Activated naive CD8-positive, alpha-beta T cell treated with anti-CD3 and anti-CD28 coated beads, Interleukin-2, amount 50 U/mL, for 24 hours (primary cell): ENCODE data around the gene OR2T33.
A peak's percentile ranks its signal among the peaks of the same experiment; 100 is the strongest.
"Not testable (repeated sequence)": the region's sequence is repeated elsewhere in the genome, so short reads cannot be mapped to it uniquely, and the experiment has no call there.

Experiments
- ATAC-seq: fragments of 150-1000 bp; cut with Tn5 transposase; one replicate; pipeline ENCODE4 v1.10.0; 2021
- DNase-seq: peaks from one replicate; pipeline ENCODE4 v3.0.0; 2021
- H3K27ac Mint-ChIP-seq: one replicate; pipeline ENCODE4 v1.8.0; 2021; ENCODE audit warnings: mild to moderate bottlenecking, mixed read lengths
- H3K27me3 Mint-ChIP-seq: one replicate; pipeline ENCODE4 v1.8.0; 2021; ENCODE audit warnings: mixed read lengths
- H3K36me3 Mint-ChIP-seq: one replicate; pipeline ENCODE4 v1.8.0; 2021; ENCODE audit warnings: low read depth, mixed read lengths
- H3K4me1 Mint-ChIP-seq: one replicate; pipeline ENCODE4 v1.8.0; 2021; ENCODE audit warnings: mixed read lengths
- H3K4me3 Mint-ChIP-seq: one replicate; pipeline ENCODE4 v1.8.0; 2021; ENCODE audit warnings: mild to moderate bottlenecking, moderate library complexity, mixed read lengths
- H3K9me3 Mint-ChIP-seq: one replicate; pipeline ENCODE4 v1.8.0; 2021; ENCODE audit warnings: mixed read lengths

OR2T33 gene

GRCh38 chr1:248277876-248278275 is at the start of gene OR2T33:
Gene OR2T33 (minus strand): TSS chr1:248277976. CDS start chr1:248273814, 4,162 bp downstream.
- Mint-ChIP-seq H3K4me1 (no peaks in the 10 kb centered on the region), H3K27me3 (no peaks in the 10 kb centered on the region), H3K36me3 (no peaks in the 10 kb centered on the region), H3K4me3 (no peak within 1 kb of the TSS), H3K9me3 (no peaks in the 10 kb centered on the region), H3K27ac (no peak within 1 kb of the TSS)
- no peak for ATAC-seq
- DNase-seq = no peak

- no peak within 1 kb of the TSS for H3K4me3 Mint-ChIP-seq
- H3K9me3 Mint-ChIP-seq = peaks cover 5% of the 10 kb centered on the region
- H3K27me3 Mint-ChIP-seq = peaks cover 5% of the 10 kb centered on the region
- H3K4me1 Mint-ChIP-seq = no peaks in the 10 kb centered on the region
- DNase-seq = no peak
- H3K36me3 Mint-ChIP-seq = no peaks in the 10 kb centered on the region
- H3K27ac Mint-ChIP-seq = no peak within 1 kb of the TSS
- no peak for ATAC-seq
Observed at GRCh38 chr1:248324468-248324867, 46.7 kb upstream of the OR2T33 start, which contains the start of gene OR2M7. Gene OR2M7 (minus strand): TSS chr1:248324568. CDS start chr1:248324568, 0 bp downstream.

- Mint-ChIP-seq H3K36me3 (peaks cover 4% of the 10 kb centered on the region), H3K4me1 (no peaks in the 10 kb centered on the region), H3K27ac (no peak overlapping the region)
Observed at GRCh38 chr1:248316796-248317195, 39.0 kb upstream of the OR2T33 start.

GRCh38 chr1:248306740-248307139 is 29.0 kb upstream of the OR2T33 start:
- H3K4me3 Mint-ChIP-seq, H3K27ac Mint-ChIP-seq, H3K9me3 Mint-ChIP-seq, H3K36me3 Mint-ChIP-seq, H3K4me1 Mint-ChIP-seq, DNase-seq, H3K27me3 Mint-ChIP-seq, ATAC-seq: not testable (repeated sequence)

More at GRCh38 chr1:248316796-248317195, 39.0 kb upstream of the OR2T33 start:
- DNase-seq (no peak), ATAC-seq (no peak)
- Mint-ChIP-seq H3K27me3 (peaks cover 11% of the 10 kb centered on the region), H3K4me3 (no peak overlapping the region), H3K9me3 (peaks cover 19% of the 10 kb centered on the region)

GRCh38 chr1:248306103-248306502 is 28.3 kb upstream of the OR2T33 start:
- no peaks in the 10 kb centered on the region for H3K27me3 Mint-ChIP-seq
- H3K9me3 Mint-ChIP-seq = no peaks in the 10 kb centered on the region
- H3K4me3 Mint-ChIP-seq = no peak overlapping the region
- H3K4me1 Mint-ChIP-seq = no peaks in the 10 kb centered on the region
- ATAC-seq (no peak), DNase-seq (no peak)
- H3K27ac Mint-ChIP-seq = no peak overlapping the region
- no peaks in the 10 kb centered on the region for H3K36me3 Mint-ChIP-seq

GRCh38 chr1:248305672-248306071 is 27.9 kb upstream of the OR2T33 start:
- H3K4me1 Mint-ChIP-seq, ATAC-seq, H3K36me3 Mint-ChIP-seq, H3K4me3 Mint-ChIP-seq, DNase-seq, H3K27me3 Mint-ChIP-seq, H3K27ac Mint-ChIP-seq, H3K9me3 Mint-ChIP-seq: not testable (repeated sequence)

- H3K27me3 Mint-ChIP-seq = no peaks in the 10 kb centered on the region
- H3K4me1 Mint-ChIP-seq = no peaks in the 10 kb centered on the region
- ATAC-seq (no peak), DNase-seq (no peak)
- H3K4me3 Mint-ChIP-seq = no peak within 1 kb of the TSS
- peaks cover 9% of the 10 kb centered on the region for H3K9me3 Mint-ChIP-seq
- no peak within 1 kb of the TSS for H3K27ac Mint-ChIP-seq
- no peaks in the 10 kb centered on the region for H3K36me3 Mint-ChIP-seq
Observed at GRCh38 chr1:248303324-248303723, 25.5 kb upstream of the OR2T33 start, which contains the start of gene OR2T12. Gene OR2T12 (minus strand): TSS chr1:248303424. CDS start chr1:248295578, 7,846 bp downstream.

- ATAC-seq = no peak
- H3K4me3 Mint-ChIP-seq = no peak overlapping the region
- H3K4me1 Mint-ChIP-seq = no peaks in the 10 kb centered on the region
- DNase-seq = no peak
- no peaks in the 10 kb centered on the region for H3K27me3 Mint-ChIP-seq
- H3K27ac Mint-ChIP-seq = no peak overlapping the region
- no peaks in the 10 kb centered on the region for H3K36me3 Mint-ChIP-seq
- no peaks in the 10 kb centered on the region for H3K9me3 Mint-ChIP-seq
Observed at GRCh38 chr1:248288391-248288790, 10.6 kb upstream of the OR2T33 start.

- DNase-seq, ATAC-seq, H3K4me1 Mint-ChIP-seq, H3K27ac Mint-ChIP-seq, H3K9me3 Mint-ChIP-seq, H3K36me3 Mint-ChIP-seq, H3K4me3 Mint-ChIP-seq, H3K27me3 Mint-ChIP-seq: not testable (repeated sequence)
Observed at GRCh38 chr1:248273225-248273624, 4.6 kb downstream of the OR2T33 start.

GRCh38 chr1:248268178-248268577 is 9.6 kb downstream of the OR2T33 start:
- H3K4me1 Mint-ChIP-seq = no peaks in the 10 kb centered on the region
- peaks cover 4% of the 10 kb centered on the region for H3K27me3 Mint-ChIP-seq
- peaks cover 5% of the 10 kb centered on the region for H3K9me3 Mint-ChIP-seq
- H3K27ac Mint-ChIP-seq = no peak overlapping the region
- no peak for ATAC-seq
- no peaks in the 10 kb centered on the region for H3K36me3 Mint-ChIP-seq
- DNase-seq = no peak
- H3K4me3 Mint-ChIP-seq = no peak overlapping the region

- not testable (repeated sequence) for ATAC-seq, H3K27me3 Mint-ChIP-seq, H3K36me3 Mint-ChIP-seq, H3K4me3 Mint-ChIP-seq, DNase-seq, H3K27ac Mint-ChIP-seq, H3K4me1 Mint-ChIP-seq
- H3K9me3 Mint-ChIP-seq = peaks cover 17% of the 10 kb centered on the region
Observed at GRCh38 chr1:248259309-248259708, 18.5 kb downstream of the OR2T33 start.

GRCh38 chr1:248243204-248243603 is 34.6 kb downstream of the OR2T33 start:
- Mint-ChIP-seq H3K27me3 (peaks cover 11% of the 10 kb centered on the region), H3K9me3 (no peaks in the 10 kb centered on the region), H3K4me1 (peaks cover 2% of the 10 kb centered on the region), H3K27ac (no peak overlapping the region), H3K36me3 (no peaks in the 10 kb centered on the region), H3K4me3 (no peak overlapping the region)
- ATAC-seq = no peak
- DNase-seq = peak; percentile 7

- H3K4me3 Mint-ChIP-seq = no peak overlapping the region
- H3K27me3 Mint-ChIP-seq = peaks cover 9% of the 10 kb centered on the region
- no peaks in the 10 kb centered on the region for H3K9me3 Mint-ChIP-seq
- no peak overlapping the region for H3K27ac Mint-ChIP-seq
- DNase-seq (no peak), ATAC-seq (no peak)
- H3K4me1 Mint-ChIP-seq = peaks cover 2% of the 10 kb centered on the region
- no peaks in the 10 kb centered on the region for H3K36me3 Mint-ChIP-seq
Observed at GRCh38 chr1:248239478-248239877, 38.3 kb downstream of the OR2T33 start.

- no peaks in the 10 kb centered on the region for H3K4me1 Mint-ChIP-seq
- no peak within 1 kb of the TSS for H3K4me3 Mint-ChIP-seq
- ATAC-seq (no peak), DNase-seq (no peak)
- H3K27me3 Mint-ChIP-seq = no peaks in the 10 kb centered on the region
- H3K27ac Mint-ChIP-seq = no peak within 1 kb of the TSS
- H3K9me3 Mint-ChIP-seq = peaks cover 14% of the 10 kb centered on the region
- H3K36me3 Mint-ChIP-seq = no peaks in the 10 kb centered on the region
Observed at GRCh38 chr1:248231117-248231516, 46.7 kb downstream of the OR2T33 start, which contains the start of gene OR2M4. Gene OR2M4 (plus strand): TSS chr1:248231417. CDS start chr1:248238929, 7,512 bp downstream.

GRCh38 chr1:248229360-248229908 is 48.3 kb downstream of the OR2T33 start:
- Mint-ChIP-seq H3K9me3 (peaks cover 20% of the 10 kb centered on the region), H3K4me1 (no peaks in the 10 kb centered on the region), H3K4me3 (no peak overlapping the region), H3K27ac (no peak overlapping the region), H3K27me3 (no peaks in the 10 kb centered on the region), H3K36me3 (no peaks in the 10 kb centered on the region)
- DNase-seq = no peak
- no peak for ATAC-seq

- no peaks in the 10 kb centered on the region for H3K27me3 Mint-ChIP-seq
- no peak overlapping the region for H3K27ac Mint-ChIP-seq
- H3K4me3 Mint-ChIP-seq = no peak overlapping the region
- DNase-seq (no peak), ATAC-seq (no peak)
- H3K9me3 Mint-ChIP-seq = peaks cover 24% of the 10 kb centered on the region
- H3K36me3 Mint-ChIP-seq = no peaks in the 10 kb centered on the region
- H3K4me1 Mint-ChIP-seq = no peaks in the 10 kb centered on the region
Observed at GRCh38 chr1:248225537-248225936, 52.2 kb downstream of the OR2T33 start.
